Natural killer cell (primary cell): ENCODE measurements around the gene SH2D3A. TPM values are rescaled to one million over a fixed set of nuclear protein-coding genes. Genes with fewer than 3 reads are reported as not detected.

ENCODE experiments used
- ATAC-seq, 3 donors: fragments of 150-1000 bp in 2 of 3; fragments of 200-7000 bp in 1 of 3; cut with Tn5 transposase; 1 replicate in 1 of 3; 2 replicates in 2 of 3; pipeline ENCODE4 v1.10.0; 2021; ENCODE audit warnings: mild to moderate bottlenecking in 2 of 3, moderate library complexity in 2 of 3
- DNase-seq, 2 donors: peaks; one replicate each; pipeline versions ENCODE4 v3.0.0 to v3.0.0-alpha.2; 2013 to 2021; ENCODE audit warnings: mixed read lengths in 1 of 2
- H3K27ac ChIP-seq: one replicate; pipeline ENCODE4 v1.5.1; 2013; ENCODE audit warnings: mild to moderate bottlenecking, low read length
- H3K27me3 ChIP-seq: one replicate; pipeline ENCODE4 v1.6.1; 2013; ENCODE audit warnings: low read length; ENCODE audit not compliant: control insufficient read depth, insufficient read depth
- H3K36me3 ChIP-seq: one replicate; pipeline ENCODE4 v1.6.1; 2013; ENCODE audit warnings: low read length; ENCODE audit not compliant: control insufficient read depth, insufficient read depth
- H3K4me1 ChIP-seq: one replicate; pipeline ENCODE4 v1.6.1; 2013; ENCODE audit warnings: low read length; ENCODE audit not compliant: control insufficient read depth, insufficient read depth
- H3K4me3 ChIP-seq: one replicate; pipeline ENCODE4 v1.5.1; 2013; ENCODE audit warnings: low read length
- H3K9me3 ChIP-seq: one replicate; pipeline ENCODE4 v1.6.1; 2013; ENCODE audit warnings: low read length; ENCODE audit not compliant: control insufficient read depth, insufficient read depth
- H3K27ac Mint-ChIP-seq, 2 donors: one replicate each; pipeline ENCODE4 v1.8.0; 2022; ENCODE audit warnings: mild to moderate bottlenecking in 2 of 2, mixed read lengths in 2 of 2, moderate library complexity in 1 of 2
- H3K27me3 Mint-ChIP-seq, 2 donors: one replicate each; pipeline ENCODE4 v1.8.0; 2022; ENCODE audit warnings: low read depth in 2 of 2, mixed read lengths in 2 of 2
- H3K36me3 Mint-ChIP-seq: one replicate; pipeline ENCODE4 v1.8.0; 2022; ENCODE audit warnings: mixed read lengths
- H3K4me1 Mint-ChIP-seq, 2 donors: one replicate each; pipeline ENCODE4 v1.8.0; 2022; ENCODE audit warnings: mixed read lengths in 2 of 2
- H3K4me3 Mint-ChIP-seq: one replicate; pipeline ENCODE4 v1.8.0; 2022; ENCODE audit warnings: mild to moderate bottlenecking, moderate library complexity, mixed read lengths
- H3K9me3 Mint-ChIP-seq, 2 donors: one replicate each; pipeline ENCODE4 v1.8.0; 2022; ENCODE audit warnings: mixed read lengths in 2 of 2
- WGBS: methylation state at CpG from one replicate; pipeline ENCODE4 v1.1.7; 2013; ENCODE audit warnings: missing lambda C conversion rate; ENCODE audit not compliant: insufficient coverage; 5-methylcytosine and 5-hydroxymethylcytosine counted together
- intact Hi-C: fragments of 100-400 bp; cut with micrococcal nuclease; formaldehyde crosslinking; loops from one replicate; pipeline ENCODE4 v1.14.2; 2022
- total RNA-seq, 4 donors: library from RNA; stranded (reverse); fragments of 120-200 nt in 1 of 4; gene quantifications; one replicate each; pipeline versions ENCODE4 v1.2.3 to v1.2.4, GENCODE V29; 2013 to 2022
- TF ChIP-seq, protein P1 (sequence below): fragments of 200-600 bp; IDR thresholded peaks from one replicate; pipeline ENCODE4 v1.8.0; 2022; ENCODE audit warnings: antibody characterized with exemption

Gene SH2D3A
- total RNA-seq, 3 donors from 2014 or later (not counting 1 experiment from before 2014, with no cell fraction given): 14.6 to 20.1 (median 15.3) TPM

DNA sequence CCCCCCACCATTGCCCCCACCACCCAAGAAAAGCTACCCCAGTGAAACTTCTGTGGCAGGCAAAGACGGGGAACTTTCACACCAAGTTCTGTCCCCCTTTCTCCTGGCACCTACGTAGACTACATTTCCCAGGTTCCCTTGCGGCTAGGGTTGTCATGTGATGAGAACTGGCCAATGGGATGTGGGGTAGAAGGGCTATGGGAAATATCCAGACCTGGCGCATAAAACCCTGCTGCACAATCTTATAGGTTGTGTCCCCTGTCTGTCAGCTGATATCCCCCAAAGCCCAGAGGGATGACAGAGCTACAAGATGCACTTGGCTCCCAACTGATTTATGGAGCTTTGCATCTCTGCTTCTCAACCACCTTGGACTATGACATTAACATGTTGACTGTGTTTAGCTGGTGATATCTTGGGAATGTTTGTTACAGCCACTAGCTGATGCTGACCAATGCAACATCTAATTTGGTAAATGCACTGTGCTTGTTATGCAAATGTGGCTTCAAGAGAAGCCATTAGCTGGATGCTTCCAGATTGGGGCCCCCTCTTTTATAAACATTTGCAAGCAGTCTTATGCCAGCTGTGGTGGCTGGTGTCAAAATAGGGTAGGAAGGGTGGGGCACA lies 6.1 kb downstream of the SH2D3A start:
- intact Hi-C loops: no loop called here
- 87% methylated on average over 1 of the region's 4 CpGs for WGBS
- Histone ChIP-seq H3K36me3 (peaks cover 15% of the 10 kb centered on the region), H3K27ac (no peak overlapping the region), H3K27me3 (no peaks in the 10 kb centered on the region), H3K9me3 (no peaks in the 10 kb centered on the region), H3K4me1 (peaks cover 6% of the 10 kb centered on the region), H3K4me3 (no peak overlapping the region)
- Mint-ChIP-seq H3K4me3 (no peak overlapping the region), H3K4me1 (peaks cover 3 to 6% of the 10 kb centered on the region in 2 donors), H3K36me3 (no peaks in the 10 kb centered on the region), H3K27me3 (no peaks in the 10 kb centered on the region), H3K9me3 (no peaks in the 10 kb centered on the region), H3K27ac (no peak overlapping the region)
- ATAC-seq (peak in 1 of 3 donors; percentile 46), DNase-seq (peak in 1 of 2 donors; percentile 49)
- TF ChIP-seq, protein P1, sequence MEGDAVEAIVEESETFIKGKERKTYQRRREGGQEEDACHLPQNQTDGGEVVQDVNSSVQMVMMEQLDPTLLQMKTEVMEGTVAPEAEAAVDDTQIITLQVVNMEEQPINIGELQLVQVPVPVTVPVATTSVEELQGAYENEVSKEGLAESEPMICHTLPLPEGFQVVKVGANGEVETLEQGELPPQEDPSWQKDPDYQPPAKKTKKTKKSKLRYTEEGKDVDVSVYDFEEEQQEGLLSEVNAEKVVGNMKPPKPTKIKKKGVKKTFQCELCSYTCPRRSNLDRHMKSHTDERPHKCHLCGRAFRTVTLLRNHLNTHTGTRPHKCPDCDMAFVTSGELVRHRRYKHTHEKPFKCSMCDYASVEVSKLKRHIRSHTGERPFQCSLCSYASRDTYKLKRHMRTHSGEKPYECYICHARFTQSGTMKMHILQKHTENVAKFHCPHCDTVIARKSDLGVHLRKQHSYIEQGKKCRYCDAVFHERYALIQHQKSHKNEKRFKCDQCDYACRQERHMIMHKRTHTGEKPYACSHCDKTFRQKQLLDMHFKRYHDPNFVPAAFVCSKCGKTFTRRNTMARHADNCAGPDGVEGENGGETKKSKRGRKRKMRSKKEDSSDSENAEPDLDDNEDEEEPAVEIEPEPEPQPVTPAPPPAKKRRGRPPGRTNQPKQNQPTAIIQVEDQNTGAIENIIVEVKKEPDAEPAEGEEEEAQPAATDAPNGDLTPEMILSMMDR: no peak

DNA sequence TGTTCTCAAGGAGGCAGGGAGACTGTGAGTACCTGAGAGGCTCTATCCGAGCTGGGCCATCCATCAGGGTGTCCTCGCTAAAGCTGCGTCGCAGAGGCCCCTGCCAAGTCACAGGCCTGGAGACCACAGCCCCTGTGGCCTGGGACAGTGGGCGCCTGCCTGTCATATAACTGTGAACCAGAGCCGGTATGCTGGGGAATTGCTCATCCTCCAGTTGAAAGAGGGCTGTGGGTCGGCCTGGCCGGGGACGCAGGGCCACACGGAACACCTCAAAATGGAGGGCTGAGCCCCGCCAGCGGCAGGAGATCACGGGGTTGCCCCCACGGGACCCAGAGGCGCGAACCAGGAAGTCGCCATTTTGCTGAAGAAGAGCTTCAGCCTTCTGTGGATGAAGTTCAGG lies 6.6 kb downstream of the SH2D3A start:
- H3K9me3 ChIP-seq: no peaks in the 10 kb centered on the region
- TF ChIP-seq, protein P1: no peak
- Mint-ChIP-seq H3K4me1 (peaks cover 0 to 4% of the 10 kb centered on the region in 2 donors), H3K36me3 (no peaks in the 10 kb centered on the region), H3K9me3 (no peaks in the 10 kb centered on the region), H3K27me3 (no peaks in the 10 kb centered on the region), H3K4me3 (no peak overlapping the region), H3K27ac (no peak overlapping the region)
- no peak overlapping the region for H3K27ac ChIP-seq
- WGBS: 95% methylated on average over 17 of the region's 17 CpGs
- ATAC-seq (no peak), DNase-seq (no peak)
- H3K36me3 ChIP-seq: peaks cover 15% of the 10 kb centered on the region
- peaks cover under 1% of the 10 kb centered on the region for H3K4me1 ChIP-seq
- no peak overlapping the region for H3K4me3 ChIP-seq
- no peaks in the 10 kb centered on the region for H3K27me3 ChIP-seq
- intact Hi-C loops: no loop called here

DNA sequence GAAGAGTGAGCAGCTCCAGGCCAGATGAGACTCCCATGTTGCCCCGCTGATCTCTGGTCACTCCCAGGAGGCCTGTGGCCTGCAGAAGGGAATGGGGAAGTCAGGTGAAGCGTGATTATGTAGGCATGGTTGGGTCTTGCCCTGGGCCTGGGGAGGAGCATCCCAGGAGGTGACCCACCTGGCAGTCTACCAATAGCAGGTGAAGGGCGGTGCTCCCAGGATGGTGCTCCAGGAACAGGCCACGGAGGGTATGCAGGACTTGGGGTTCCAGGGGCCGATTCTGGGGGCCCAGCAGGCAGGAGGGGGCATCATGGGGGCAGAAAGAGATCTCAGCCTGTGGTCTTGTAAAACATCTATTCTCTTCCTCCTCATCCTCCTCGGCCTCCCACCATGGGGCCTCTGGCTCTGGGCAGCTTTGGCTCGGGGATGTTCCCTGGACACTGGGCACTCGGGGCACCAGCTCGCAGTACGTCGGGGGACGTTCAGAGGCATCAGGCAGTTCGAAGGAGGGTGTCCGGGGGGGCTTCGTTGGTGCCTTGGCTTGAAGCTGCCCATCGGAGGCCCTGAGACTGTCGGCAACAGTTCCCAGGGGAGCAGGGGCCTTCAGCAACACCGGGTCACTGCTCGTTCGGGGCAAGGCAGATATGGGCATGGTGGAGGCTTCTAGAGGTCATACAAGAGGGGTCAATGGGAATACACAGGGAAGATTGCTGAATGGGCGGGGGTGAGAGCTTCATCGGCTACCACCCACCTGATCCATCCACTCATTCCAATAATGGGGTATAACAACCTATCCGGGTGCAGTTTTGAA lies 12.4 kb downstream of the SH2D3A start:
- Mint-ChIP-seq H3K9me3 (no peaks in the 10 kb centered on the region), H3K36me3 (no peaks in the 10 kb centered on the region), H3K27ac (no peak overlapping the region), H3K4me3 (no peak overlapping the region), H3K4me1 (peaks cover 6 to 23% of the 10 kb centered on the region in 2 donors), H3K27me3 (no peaks in the 10 kb centered on the region)
- TF ChIP-seq, protein P1: no peak
- H3K27ac ChIP-seq: no peak overlapping the region
- H3K36me3 ChIP-seq: peaks cover 30% of the 10 kb centered on the region
- 96% methylated on average over 22 of the region's 23 CpGs for WGBS
- DNase-seq: no peak
- H3K9me3 ChIP-seq: no peaks in the 10 kb centered on the region
- ATAC-seq: no peak
- intact Hi-C loops: no loop called here
- no peaks in the 10 kb centered on the region for H3K27me3 ChIP-seq
- peaks cover 13% of the 10 kb centered on the region for H3K4me1 ChIP-seq
- H3K4me3 ChIP-seq: no peak overlapping the region
